Stimulated activated CD8-positive, alpha-beta memory T cell treated with anti-CD3 and anti-CD28 coated beads, Interleukin-4, amount 100 ng/mL, for 24 hours (primary cell): ENCODE data around the gene CCDC24.

Source experiments
- DNase-seq: peaks from one replicate; pipeline ENCODE4 v3.0.0-alpha.2; 2020; ENCODE audit warnings: low read depth

The CCDC24 gene

GRCh38 chr1:44044071-44044801 is 52.8 kb downstream of the CCDC24 start:
- no peak for DNase-seq

GRCh38 chr1:44045064-44045463 is 53.7 kb downstream of the CCDC24 start:
- no peak for DNase-seq
